ENCODE results near the gene MTHFD2.
A peak's percentile ranks its signal among the peaks of the same experiment; 100 is the strongest.

The MTHFD2 gene

GRCh38 chr2:74198461-74199274, at the start of gene MTHFD2:
MTHFD2 (plus strand) TSS chr2:74198615; CDS start chr2:74198642, 27 bp downstream.
- Mint-ChIP-seq H3K4me3 (peak within 1 kb of the TSS; percentile 97), H3K27me3 (no peaks in the 10 kb centered on the region), H3K4me1 (ENCODE audit: low read depth) (peaks cover 51% of the 10 kb centered on the region), H3K36me3 (ENCODE audit: low read depth) (peaks cover 45% of the 10 kb centered on the region), H3K9me3 (no peaks in the 10 kb centered on the region), H3K27ac (peak within 1 kb of the TSS; percentile 98)

GRCh38 chr2:74149247-74149525, 49.2 kb upstream of the MTHFD2 start:
- no peak overlapping the region for H3K27ac Mint-ChIP-seq

DNA sequence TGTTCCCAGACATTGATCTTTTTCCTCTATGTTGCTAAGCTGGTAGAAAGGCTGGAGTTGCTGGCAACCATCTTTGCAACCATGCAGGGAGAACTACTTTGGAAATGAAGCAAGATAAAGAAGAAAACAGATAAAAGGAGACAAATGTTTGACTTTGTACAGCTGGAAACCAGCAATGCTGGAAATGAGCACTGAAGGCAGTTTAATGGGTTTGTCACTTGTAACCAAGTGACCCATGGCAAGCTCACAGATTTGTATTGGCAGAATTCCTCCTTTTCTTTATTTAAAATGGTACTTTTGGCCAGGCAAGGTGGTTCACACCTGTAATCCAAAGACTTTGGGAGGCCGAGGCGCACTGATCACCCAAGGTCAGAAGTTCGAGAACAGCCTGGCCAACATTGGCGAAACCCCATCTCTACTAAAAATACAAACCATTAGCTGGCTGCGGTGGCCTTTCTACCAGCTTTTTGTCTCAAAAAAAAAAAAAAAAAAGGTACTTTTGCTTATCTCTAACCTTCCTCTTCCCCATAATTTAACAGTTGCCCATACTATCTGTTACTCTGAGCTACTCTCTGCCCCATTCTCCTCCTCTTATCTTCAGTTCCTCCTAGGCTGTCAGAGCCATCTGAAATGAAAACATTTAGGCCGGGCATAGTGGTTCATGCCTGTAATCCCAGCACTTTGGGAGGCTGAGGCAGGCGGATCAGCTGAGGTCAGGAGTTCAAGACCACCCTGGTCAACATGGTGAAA, 48.7 kb upstream of the MTHFD2 start:
- Mint-ChIP-seq H3K27me3 (no peaks in the 10 kb centered on the region), H3K9me3 (no peaks in the 10 kb centered on the region), H3K36me3 (ENCODE audit: low read depth) (peaks cover 22% of the 10 kb centered on the region), H3K27ac (no peak overlapping the region), H3K4me3 (no peak overlapping the region), H3K4me1 (ENCODE audit: low read depth) (peaks cover 3% of the 10 kb centered on the region)

More at GRCh38 chr2:74149247-74149525, 49.2 kb upstream of the MTHFD2 start:
- peaks cover 20% of the 10 kb centered on the region for H3K36me3 Mint-ChIP-seq (ENCODE audit: low read depth)
- peaks cover 3% of the 10 kb centered on the region for H3K4me1 Mint-ChIP-seq (ENCODE audit: low read depth)
- H3K27me3 Mint-ChIP-seq: no peaks in the 10 kb centered on the region
- no peak overlapping the region for H3K4me3 Mint-ChIP-seq
- H3K9me3 Mint-ChIP-seq: no peaks in the 10 kb centered on the region

GRCh38 chr2:74152954-74153353, 45.5 kb upstream of the MTHFD2 start:
- Mint-ChIP-seq H3K9me3 (no peaks in the 10 kb centered on the region), H3K27me3 (no peaks in the 10 kb centered on the region), H3K36me3 (ENCODE audit: low read depth) (peaks cover 49% of the 10 kb centered on the region), H3K4me3 (no peak overlapping the region), H3K4me1 (ENCODE audit: low read depth) (no peaks in the 10 kb centered on the region), H3K27ac (peak overlapping the region; percentile 77)

DNA sequence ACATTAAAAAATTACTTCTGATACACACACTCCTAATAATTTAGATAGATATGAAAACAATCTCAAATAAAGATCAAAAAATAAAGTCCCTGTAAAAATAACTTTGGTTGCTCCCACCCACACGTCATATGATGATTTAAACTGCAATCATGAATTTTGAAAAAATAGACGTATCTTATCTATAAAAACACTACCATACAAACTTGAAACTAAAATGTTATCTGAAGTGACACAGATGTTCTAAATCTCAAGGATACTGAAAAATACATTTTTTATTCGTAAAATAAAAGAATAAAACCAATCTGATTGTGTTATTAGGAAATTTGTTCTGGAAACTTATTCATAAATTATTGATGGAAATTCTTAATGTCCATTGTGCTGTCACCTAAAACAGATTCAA, 42.6 kb upstream of the MTHFD2 start:
- no peak overlapping the region for H3K4me3 Mint-ChIP-seq
- no peaks in the 10 kb centered on the region for H3K27me3 Mint-ChIP-seq
- no peaks in the 10 kb centered on the region for H3K9me3 Mint-ChIP-seq
- H3K4me1 Mint-ChIP-seq (ENCODE audit: low read depth): no peaks in the 10 kb centered on the region
- H3K27ac Mint-ChIP-seq: no peak overlapping the region
- H3K36me3 Mint-ChIP-seq (ENCODE audit: low read depth): peaks cover 65% of the 10 kb centered on the region

GRCh38 chr2:74162951-74163350, 35.5 kb upstream of the MTHFD2 start:
- H3K4me3 Mint-ChIP-seq: no peak overlapping the region
- H3K4me1 Mint-ChIP-seq (ENCODE audit: low read depth): peaks cover 10% of the 10 kb centered on the region
- H3K9me3 Mint-ChIP-seq: no peaks in the 10 kb centered on the region
- peaks cover 81% of the 10 kb centered on the region for H3K36me3 Mint-ChIP-seq (ENCODE audit: low read depth)
- H3K27me3 Mint-ChIP-seq: no peaks in the 10 kb centered on the region
- no peak overlapping the region for H3K27ac Mint-ChIP-seq

DNA sequence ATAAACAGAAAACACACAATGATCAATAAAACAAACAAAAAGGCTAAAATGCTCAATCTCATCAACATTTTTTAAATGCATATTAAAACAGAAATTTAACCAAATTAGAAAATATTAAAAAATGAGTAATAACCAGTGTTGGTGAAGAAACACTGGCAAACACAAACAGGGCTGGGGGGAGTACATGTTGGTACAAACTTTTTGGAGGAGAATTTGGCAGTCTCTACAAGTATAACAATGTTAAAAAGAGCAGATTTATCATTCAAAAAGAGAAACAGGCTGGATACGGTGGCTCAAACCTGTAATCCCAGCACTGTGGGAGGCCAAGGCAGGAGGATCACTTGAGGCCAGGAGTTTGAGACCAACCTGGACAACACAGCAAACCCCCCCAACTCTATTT, 33.7 kb upstream of the MTHFD2 start:
- Mint-ChIP-seq H3K36me3 (ENCODE audit: low read depth) (peaks cover 83% of the 10 kb centered on the region), H3K27ac (no peak overlapping the region), H3K9me3 (no peaks in the 10 kb centered on the region), H3K27me3 (no peaks in the 10 kb centered on the region), H3K4me3 (no peak overlapping the region), H3K4me1 (ENCODE audit: low read depth) (peaks cover 24% of the 10 kb centered on the region)

GRCh38 chr2:74168739-74169138, 29.7 kb upstream of the MTHFD2 start:
- Mint-ChIP-seq H3K27me3 (no peaks in the 10 kb centered on the region), H3K4me3 (peak overlapping the region; percentile 1), H3K4me1 (ENCODE audit: low read depth) (peaks cover 38% of the 10 kb centered on the region), H3K9me3 (no peaks in the 10 kb centered on the region), H3K27ac (peak overlapping the region; percentile 75), H3K36me3 (ENCODE audit: low read depth) (peaks cover 80% of the 10 kb centered on the region)

GRCh38 chr2:74174909-74175308, 23.5 kb upstream of the MTHFD2 start:
- H3K4me1 Mint-ChIP-seq (ENCODE audit: low read depth): peaks cover 59% of the 10 kb centered on the region
- no peaks in the 10 kb centered on the region for H3K27me3 Mint-ChIP-seq
- H3K9me3 Mint-ChIP-seq: no peaks in the 10 kb centered on the region
- peak overlapping the region; percentile 17 for H3K27ac Mint-ChIP-seq
- H3K36me3 Mint-ChIP-seq (ENCODE audit: low read depth): peaks cover 52% of the 10 kb centered on the region
- H3K4me3 Mint-ChIP-seq: peak overlapping the region; percentile 35

DNA sequence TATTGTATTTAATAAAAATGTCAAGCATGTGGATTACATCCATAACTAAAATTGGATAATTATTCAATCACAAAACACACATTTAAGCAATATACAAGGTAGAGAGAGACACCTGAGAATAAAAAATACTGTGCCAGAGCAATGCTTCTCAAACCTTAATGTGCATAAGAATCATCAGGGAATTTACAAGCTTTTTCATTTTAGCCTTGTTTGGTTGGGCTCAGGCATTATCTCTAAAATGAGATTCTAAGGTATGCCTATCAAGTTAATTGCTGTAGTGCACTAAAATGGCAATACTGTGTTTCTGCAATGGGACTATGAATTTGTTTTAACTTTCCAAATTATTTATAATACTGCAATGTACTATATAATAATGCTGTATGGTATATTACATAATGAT, 20.7 kb upstream of the MTHFD2 start:
- peaks cover 31% of the 10 kb centered on the region for H3K36me3 Mint-ChIP-seq (ENCODE audit: low read depth)
- H3K4me1 Mint-ChIP-seq (ENCODE audit: low read depth): peaks cover 54% of the 10 kb centered on the region
- H3K27me3 Mint-ChIP-seq: no peaks in the 10 kb centered on the region
- peak overlapping the region; percentile 93 for H3K4me3 Mint-ChIP-seq
- peak overlapping the region; percentile 88 for H3K27ac Mint-ChIP-seq
- no peaks in the 10 kb centered on the region for H3K9me3 Mint-ChIP-seq

DNA sequence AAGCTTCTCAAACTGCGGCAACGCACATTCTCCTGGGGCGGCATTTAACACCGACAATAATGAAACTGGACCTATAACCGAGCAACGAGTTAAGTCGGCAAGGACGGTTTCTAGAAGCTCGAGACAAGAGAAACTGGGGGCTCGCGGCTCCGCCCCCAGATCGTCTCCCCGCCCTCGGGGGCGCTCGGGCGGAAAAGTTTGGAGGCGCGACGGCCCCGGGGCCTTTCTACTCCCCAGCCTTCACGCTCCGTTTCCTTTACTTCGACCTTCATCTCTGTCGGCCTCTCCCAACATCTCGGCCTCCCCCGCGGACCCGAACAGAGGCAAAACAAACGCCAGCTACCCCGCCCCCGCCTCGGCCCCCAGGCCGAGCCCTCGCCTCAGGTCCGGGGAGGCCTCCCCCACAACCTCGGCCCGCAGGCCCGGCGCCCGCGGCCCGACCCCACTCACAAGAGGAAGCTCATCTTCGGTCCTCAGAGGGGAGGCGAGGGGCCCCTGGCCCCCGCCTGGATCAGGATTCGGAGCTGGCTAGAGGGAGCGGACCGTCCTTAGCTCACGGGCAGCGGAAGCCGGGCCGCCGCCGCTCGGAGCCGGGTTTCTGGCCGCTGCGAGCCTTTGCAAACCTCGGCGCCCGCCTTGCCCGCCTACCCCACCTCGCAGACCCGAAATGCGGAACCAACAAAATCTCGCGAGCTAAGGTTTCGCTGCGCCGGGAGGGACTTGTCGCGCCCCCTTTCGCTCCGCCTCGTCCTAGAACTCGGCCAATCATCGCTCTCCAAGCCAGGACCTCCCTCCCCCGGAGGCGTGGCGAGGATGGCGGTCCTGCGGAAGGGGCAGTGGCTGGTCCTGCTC, 20.0 kb upstream of the MTHFD2 start, which contains the start of gene MOB1A:
TSS of gene MOB1A (minus strand) at position 669 of the 852 bp plus-strand sequence. CDS start at position 464, 205 bp downstream.
- peak within 1 kb of the TSS; percentile 93 for H3K4me3 Mint-ChIP-seq
- no peaks in the 10 kb centered on the region for H3K27me3 Mint-ChIP-seq
- H3K9me3 Mint-ChIP-seq: no peaks in the 10 kb centered on the region
- H3K36me3 Mint-ChIP-seq (ENCODE audit: low read depth): peaks cover 26% of the 10 kb centered on the region
- H3K27ac Mint-ChIP-seq: peak within 1 kb of the TSS; percentile 88
- H3K4me1 Mint-ChIP-seq (ENCODE audit: low read depth): peaks cover 49% of the 10 kb centered on the region

DNA sequence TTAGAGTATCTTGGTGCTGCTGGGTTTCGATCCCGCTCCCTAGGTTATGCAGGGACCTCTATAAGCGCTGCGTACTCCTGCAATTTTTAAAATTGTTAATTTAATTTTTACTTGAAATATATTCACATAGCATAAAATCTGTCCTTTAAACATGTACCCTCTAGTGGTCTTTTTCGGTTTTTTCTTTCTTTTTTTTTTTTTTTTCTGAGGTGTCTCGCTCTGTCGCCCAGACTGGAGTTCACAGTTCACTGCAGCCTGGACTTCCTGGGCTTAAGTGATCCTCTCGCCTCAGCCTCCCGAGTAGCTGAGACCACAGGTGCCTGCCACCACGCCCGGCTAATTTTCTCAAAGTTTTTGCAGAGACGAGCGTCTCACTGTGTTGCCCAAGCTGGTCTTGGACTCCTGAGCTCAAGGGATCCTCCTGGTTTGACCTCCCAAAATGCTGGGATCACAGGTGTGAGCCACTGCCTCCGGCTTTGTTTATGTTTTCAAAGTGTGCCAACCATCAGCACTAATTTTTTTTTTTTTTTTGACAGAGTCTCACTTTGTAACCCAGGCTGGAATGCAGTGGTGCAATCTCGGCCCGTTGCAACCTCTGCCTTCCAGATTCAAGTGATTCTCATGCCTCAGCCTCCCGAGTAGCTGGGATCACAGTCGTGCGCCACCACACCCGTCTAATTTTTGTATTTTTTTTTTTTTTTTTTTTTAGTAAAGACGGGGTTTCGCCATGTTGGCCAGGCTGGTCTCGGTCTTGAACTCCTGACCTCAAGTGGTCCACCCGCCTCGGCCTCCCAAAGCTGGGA, 19.2 kb upstream of the MTHFD2 start:
- no peaks in the 10 kb centered on the region for H3K9me3 Mint-ChIP-seq
- H3K27ac Mint-ChIP-seq: peak overlapping the region; percentile 82
- H3K27me3 Mint-ChIP-seq: no peaks in the 10 kb centered on the region
- H3K4me1 Mint-ChIP-seq (ENCODE audit: low read depth): peaks cover 49% of the 10 kb centered on the region
- peaks cover 23% of the 10 kb centered on the region for H3K36me3 Mint-ChIP-seq (ENCODE audit: low read depth)
- H3K4me3 Mint-ChIP-seq: peak overlapping the region; percentile 93

GRCh38 chr2:74181739-74182138, 16.7 kb upstream of the MTHFD2 start:
- Mint-ChIP-seq H3K36me3 (ENCODE audit: low read depth) (peaks cover 6% of the 10 kb centered on the region), H3K4me3 (peak overlapping the region; percentile 26), H3K4me1 (ENCODE audit: low read depth) (peaks cover 42% of the 10 kb centered on the region), H3K27me3 (no peaks in the 10 kb centered on the region), H3K9me3 (no peaks in the 10 kb centered on the region), H3K27ac (peak overlapping the region; percentile 81)

GRCh38 chr2:74183878-74184277, 14.5 kb upstream of the MTHFD2 start:
- H3K36me3 Mint-ChIP-seq (ENCODE audit: low read depth): no peaks in the 10 kb centered on the region
- no peak overlapping the region for H3K27ac Mint-ChIP-seq
- H3K27me3 Mint-ChIP-seq: no peaks in the 10 kb centered on the region
- H3K9me3 Mint-ChIP-seq: no peaks in the 10 kb centered on the region
- H3K4me3 Mint-ChIP-seq: no peak overlapping the region
- H3K4me1 Mint-ChIP-seq (ENCODE audit: low read depth): peaks cover 35% of the 10 kb centered on the region
